AG04449 (cell line): ENCODE results near the gene PYGB.
"Not testable (repeated sequence)": the region's sequence is repeated elsewhere in the genome, so short reads cannot be mapped to it uniquely, and the experiment has no call there.

Experiments used
- CTCF ChIA-PET: fragments of 350-600 bp; formaldehyde crosslinking; extraction: SDS; loops from one replicate; lab custom pipeline; 2021; ENCODE audit warnings: antibody characterized with exemption; lab: Yijun Ruan, JAX
- POLR2A ChIA-PET: fragments of 400-600, 350-600 bp; formaldehyde crosslinking; extraction: SDS; loops from one replicate; lab custom pipeline; 2020; ENCODE audit warnings: antibody characterized with exemption, inconsistent platforms; lab: Yijun Ruan, JAX
- DNase-seq: peaks from one replicate; pipeline ENCODE4 v3.0.0-alpha.2; 2010; ENCODE audit warnings: low read depth, low spot score
- H3K4me3 ChIP-seq: 2 replicates; pipeline ENCODE4 v1.5.1; 2011; ENCODE audit warnings: low read depth, mild to moderate bottlenecking, control low read depth, low read length
- CTCF ChIP-seq: IDR thresholded peaks from one replicate; pipeline ENCODE4 v1.5.1; 2011; ENCODE audit warnings: mild to moderate bottlenecking, moderate library complexity, low read length, control low read depth, inconsistent platforms; ENCODE audit not compliant: insufficient read depth; ENCODE audit errors: missing control alignments

The PYGB gene

GRCh38 chr20:25324412-25324811, 76.5 kb downstream of the PYGB start:
- H3K4me3 ChIP-seq: no peak overlapping the region
- ChIA-PET CTCF (interaction anchor here (0.9 to 2.1 kb wide), 2 partner anchors 15 to 74 kb away, joined by 3 to 6 read pairs; no protein-coding TSS in a partner anchor), POLR2A (no interaction called here)
- no peak for DNase-seq
- TF ChIP-seq CTCF: no peak

GRCh38 chr20:25325073-25325472, 77.2 kb downstream of the PYGB start:
- H3K4me3 ChIP-seq: no peak overlapping the region
- ChIA-PET POLR2A (no interaction called here), CTCF (interaction anchor here (0.9 to 2.1 kb wide), 4 partner anchors 14 to 73 kb away, joined by 3 to 6 read pairs (median 4); no protein-coding TSS in a partner anchor)
- no peak for TF ChIP-seq CTCF
- no peak for DNase-seq

DNA sequence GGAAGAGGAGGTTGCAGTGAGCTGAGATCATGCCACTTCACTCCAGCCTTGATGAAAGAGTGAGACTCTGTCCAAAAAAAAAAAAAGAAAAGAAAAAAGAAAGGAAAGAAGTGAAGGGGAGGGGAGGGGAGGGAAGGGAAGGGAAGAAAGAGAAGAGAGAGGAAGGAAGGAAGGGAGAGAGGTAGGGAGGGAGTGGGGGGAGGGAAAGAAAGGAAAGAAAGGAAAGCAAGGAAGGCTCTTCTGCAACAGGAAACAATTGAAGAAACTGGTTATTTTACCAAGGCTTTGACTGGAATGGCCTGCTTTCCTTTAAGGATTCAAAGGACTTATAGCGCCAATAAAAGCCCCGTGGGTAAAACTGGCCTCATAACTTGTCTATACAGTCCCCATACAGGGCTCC, 78.1 kb downstream of the PYGB start:
- POLR2A ChIA-PET: no interaction called here

GRCh38 chr20:25327521-25328235, 79.8 kb downstream of the PYGB start:
- CTCF ChIA-PET: no interaction called here
- no peak for DNase-seq
- no peak for TF ChIP-seq CTCF
- POLR2A ChIA-PET: no interaction called here
- H3K4me3 ChIP-seq: no peak overlapping the region

More for the DNA sequence above, 78.1 kb downstream of the PYGB start:
- CTCF ChIA-PET: interaction anchor here (1.0 to 2.1 kb wide), 4 partner anchors 13 to 72 kb away, joined by 3 to 6 read pairs (median 4); no protein-coding TSS in a partner anchor
- DNase-seq: no peak
- H3K4me3 ChIP-seq: no peak overlapping the region
- no peak for TF ChIP-seq CTCF

GRCh38 chr20:25328954-25329498, 81.1 kb downstream of the PYGB start:
- no peak for TF ChIP-seq CTCF
- POLR2A ChIA-PET: no interaction called here
- CTCF ChIA-PET: interaction anchor here (0.9 kb wide), 1 partner anchor 9 kb away, joined by 3 read pairs; no protein-coding TSS in a partner anchor
- no peak for DNase-seq
- H3K4me3 ChIP-seq: no peak overlapping the region

GRCh38 chr20:25334972-25335371, 87.1 kb downstream of the PYGB start:
- POLR2A ChIA-PET, H3K4me3 ChIP-seq, DNase-seq, CTCF ChIA-PET: not testable (repeated sequence)
